ENCODE results near the gene PTPRA. TPM values are rescaled to one million over a fixed set of nuclear protein-coding genes. Genes with fewer than 3 reads are reported as not detected.

The PTPRA gene
- total RNA-seq, 1 donor from 2014 or later = 50.1 TPM

DNA sequence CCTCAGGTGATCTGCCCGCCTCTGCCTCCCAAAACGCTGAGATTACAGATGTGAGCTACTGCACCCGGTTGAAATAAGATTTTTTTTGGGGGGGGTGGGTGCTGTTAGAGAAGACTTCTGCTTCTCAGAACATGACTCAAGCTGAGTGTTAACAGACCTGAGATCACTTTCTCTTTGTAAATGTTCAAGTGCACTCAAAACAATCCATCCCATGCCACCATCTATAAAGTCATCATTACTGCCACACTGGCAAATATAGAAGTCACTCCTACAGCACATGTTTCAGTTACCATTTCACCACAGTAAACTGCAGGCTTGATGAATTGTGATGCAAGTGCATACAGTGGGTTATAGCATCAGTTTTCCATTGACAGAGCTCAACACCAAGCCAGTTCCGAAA is 23.8 kb upstream of the PTPRA start:
- Histone ChIP-seq H3K4me2 (ENCODE audit: low read length) (no peak overlapping the region), H2AFZ (ENCODE audit: low read depth, low read length) (no peak overlapping the region), H3K79me2 (ENCODE audit: insufficient read depth, low read length) (no peaks in the 10 kb centered on the region), H3K27me3 (ENCODE audit: insufficient read depth, low read length) (no peaks in the 10 kb centered on the region), H3K9ac (ENCODE audit: low read length) (no peak overlapping the region), H3K4me3 (ENCODE audit: insufficient read depth, low read depth, low read length) (no peak overlapping the region), H4K20me1 (ENCODE audit: insufficient read depth, low read length) (peaks cover 14% of the 10 kb centered on the region), H3K27ac (ENCODE audit: low read depth, low read length) (no peak overlapping the region), H3K4me1 (ENCODE audit: insufficient read depth, low read length) (no peaks in the 10 kb centered on the region), H3K36me3 (ENCODE audit: insufficient read depth, low read length) (no peaks in the 10 kb centered on the region), H3K9me3 (ENCODE audit: insufficient read depth, low read depth, low read length) (no peaks in the 10 kb centered on the region)
- Mint-ChIP-seq H3K36me3 (ENCODE audit: low read depth, unreplicated experiment) (peaks cover 2% of the 10 kb centered on the region), H3K4me3 (ENCODE audit: unreplicated experiment) (no peak overlapping the region), H3K4me1 (ENCODE audit: low read depth, unreplicated experiment) (peaks cover 2% of the 10 kb centered on the region), H3K27ac (ENCODE audit: unreplicated experiment) (no peak overlapping the region), H3K27me3 (ENCODE audit: low read depth, unreplicated experiment) (no peaks in the 10 kb centered on the region), H3K9me3 (ENCODE audit: unreplicated experiment) (no peaks in the 10 kb centered on the region)
- no peak for DNase-seq (ENCODE audit: low read depth)
- no peak for FAIRE-seq
- TF ChIP-seq, protein P1, sequence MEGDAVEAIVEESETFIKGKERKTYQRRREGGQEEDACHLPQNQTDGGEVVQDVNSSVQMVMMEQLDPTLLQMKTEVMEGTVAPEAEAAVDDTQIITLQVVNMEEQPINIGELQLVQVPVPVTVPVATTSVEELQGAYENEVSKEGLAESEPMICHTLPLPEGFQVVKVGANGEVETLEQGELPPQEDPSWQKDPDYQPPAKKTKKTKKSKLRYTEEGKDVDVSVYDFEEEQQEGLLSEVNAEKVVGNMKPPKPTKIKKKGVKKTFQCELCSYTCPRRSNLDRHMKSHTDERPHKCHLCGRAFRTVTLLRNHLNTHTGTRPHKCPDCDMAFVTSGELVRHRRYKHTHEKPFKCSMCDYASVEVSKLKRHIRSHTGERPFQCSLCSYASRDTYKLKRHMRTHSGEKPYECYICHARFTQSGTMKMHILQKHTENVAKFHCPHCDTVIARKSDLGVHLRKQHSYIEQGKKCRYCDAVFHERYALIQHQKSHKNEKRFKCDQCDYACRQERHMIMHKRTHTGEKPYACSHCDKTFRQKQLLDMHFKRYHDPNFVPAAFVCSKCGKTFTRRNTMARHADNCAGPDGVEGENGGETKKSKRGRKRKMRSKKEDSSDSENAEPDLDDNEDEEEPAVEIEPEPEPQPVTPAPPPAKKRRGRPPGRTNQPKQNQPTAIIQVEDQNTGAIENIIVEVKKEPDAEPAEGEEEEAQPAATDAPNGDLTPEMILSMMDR (IDR thresholded peaks at IDR 0.05; ENCODE audit: insufficient read depth, low read depth, low read length) = no peak
- TF ChIP-seq EZH2 (IDR thresholded peaks at IDR 0.05; ENCODE audit: insufficient read depth, low read length) = no peak

DNA sequence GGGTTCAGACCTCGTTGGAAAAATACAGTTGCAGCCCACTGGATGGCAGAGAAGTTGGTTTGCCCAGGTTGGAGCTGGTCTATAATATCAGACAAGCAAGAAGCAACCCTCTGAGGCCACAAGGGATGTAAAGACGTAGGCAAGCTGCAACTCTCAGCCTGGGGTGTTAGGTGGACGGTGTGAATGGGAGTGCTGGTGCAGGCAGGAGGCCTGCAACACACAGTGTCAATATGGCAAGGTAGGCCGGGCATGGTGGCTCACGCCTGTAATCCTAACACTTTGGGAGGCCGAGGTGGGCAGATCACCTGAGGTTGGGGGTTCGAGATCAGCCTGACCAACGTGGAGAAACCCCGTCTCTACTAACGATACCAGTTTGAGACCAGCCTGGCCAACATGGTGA is 22.2 kb upstream of the PTPRA start:
- Mint-ChIP-seq H3K27ac (ENCODE audit: unreplicated experiment) (no peak overlapping the region), H3K27me3 (ENCODE audit: low read depth, unreplicated experiment) (no peaks in the 10 kb centered on the region), H3K36me3 (ENCODE audit: low read depth, unreplicated experiment) (peaks cover 2% of the 10 kb centered on the region), H3K9me3 (ENCODE audit: unreplicated experiment) (no peaks in the 10 kb centered on the region), H3K4me3 (ENCODE audit: unreplicated experiment) (no peak overlapping the region), H3K4me1 (ENCODE audit: low read depth, unreplicated experiment) (peaks cover 2% of the 10 kb centered on the region)
- Histone ChIP-seq H2AFZ (ENCODE audit: low read depth, low read length) (no peak overlapping the region), H3K79me2 (ENCODE audit: insufficient read depth, low read length) (no peaks in the 10 kb centered on the region), H3K27me3 (ENCODE audit: insufficient read depth, low read length) (no peaks in the 10 kb centered on the region), H3K36me3 (ENCODE audit: insufficient read depth, low read length) (no peaks in the 10 kb centered on the region), H3K9me3 (ENCODE audit: insufficient read depth, low read depth, low read length) (no peaks in the 10 kb centered on the region), H3K27ac (ENCODE audit: low read depth, low read length) (no peak overlapping the region), H3K4me3 (ENCODE audit: insufficient read depth, low read depth, low read length) (no peak overlapping the region), H3K4me1 (ENCODE audit: insufficient read depth, low read length) (no peaks in the 10 kb centered on the region), H3K4me2 (ENCODE audit: low read length) (no peak overlapping the region), H4K20me1 (ENCODE audit: insufficient read depth, low read length) (peaks cover 8% of the 10 kb centered on the region), H3K9ac (ENCODE audit: low read length) (no peak overlapping the region)
- no peak for TF ChIP-seq EZH2 (IDR thresholded peaks at IDR 0.05; ENCODE audit: insufficient read depth, low read length)
- TF ChIP-seq, protein P1 (IDR thresholded peaks at IDR 0.05; ENCODE audit: insufficient read depth, low read depth, low read length) = no peak
- no peak for DNase-seq (ENCODE audit: low read depth)
- no peak for FAIRE-seq

DNA sequence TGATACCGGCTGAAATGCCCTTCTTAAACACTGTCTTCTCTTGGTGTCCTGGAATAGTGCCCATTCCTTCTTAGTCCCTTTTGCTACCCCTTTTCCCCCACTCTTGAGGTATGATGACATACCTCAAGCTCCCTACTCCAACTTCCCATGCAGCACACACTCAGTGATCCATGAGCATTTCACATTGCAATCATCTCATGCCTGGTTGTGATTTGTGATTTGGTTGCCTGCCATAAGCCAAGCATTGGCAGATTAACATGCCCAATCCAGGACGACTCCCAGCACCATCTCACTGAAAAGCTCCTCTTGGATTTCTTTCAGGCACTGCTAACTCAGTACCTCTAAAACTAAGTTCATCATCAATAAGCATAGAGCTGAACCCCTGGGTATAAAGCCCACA is 14.7 kb upstream of the PTPRA start:
- FAIRE-seq = no peak
- H3K27ac ChIP-seq (ENCODE audit: low read depth, low read length) = no peak overlapping the region
- no peak overlapping the region for H2AFZ ChIP-seq (ENCODE audit: low read depth, low read length)
- no peaks in the 10 kb centered on the region for H3K36me3 ChIP-seq (ENCODE audit: insufficient read depth, low read length)
- no peak for TF ChIP-seq EZH2 (IDR thresholded peaks at IDR 0.05; ENCODE audit: insufficient read depth, low read length)
- TF ChIP-seq, protein P1 (IDR thresholded peaks at IDR 0.05; ENCODE audit: insufficient read depth, low read depth, low read length) = no peak
- H3K4me2 ChIP-seq (ENCODE audit: low read length) = no peak overlapping the region
- H3K4me1 ChIP-seq (ENCODE audit: insufficient read depth, low read length) = peaks cover 3% of the 10 kb centered on the region
- no peaks in the 10 kb centered on the region for H3K79me2 ChIP-seq (ENCODE audit: insufficient read depth, low read length)
- Mint-ChIP-seq H3K36me3 (ENCODE audit: low read depth, unreplicated experiment) (peaks cover 12% of the 10 kb centered on the region), H3K9me3 (ENCODE audit: unreplicated experiment) (no peaks in the 10 kb centered on the region), H3K27me3 (ENCODE audit: low read depth, unreplicated experiment) (no peaks in the 10 kb centered on the region), H3K27ac (ENCODE audit: unreplicated experiment) (no peak overlapping the region), H3K4me1 (ENCODE audit: low read depth, unreplicated experiment) (no peaks in the 10 kb centered on the region), H3K4me3 (ENCODE audit: unreplicated experiment) (no peak overlapping the region)
- H3K27me3 ChIP-seq (ENCODE audit: insufficient read depth, low read length) = no peaks in the 10 kb centered on the region
- H3K4me3 ChIP-seq (ENCODE audit: insufficient read depth, low read depth, low read length) = no peak overlapping the region
- H3K9ac ChIP-seq (ENCODE audit: low read length) = no peak overlapping the region
- no peaks in the 10 kb centered on the region for H3K9me3 ChIP-seq (ENCODE audit: insufficient read depth, low read depth, low read length)
- DNase-seq (ENCODE audit: low read depth) = no peak
- peaks cover 18% of the 10 kb centered on the region for H4K20me1 ChIP-seq (ENCODE audit: insufficient read depth, low read length)

Measured in astrocyte (in vitro differentiated cells and primary cell).